ENCODE measurements around the gene PFDN6. TPM values are rescaled to one million over a fixed set of nuclear protein-coding genes. Genes with fewer than 3 reads are reported as not detected.

The PFDN6 gene
- total and polyA plus RNA-seq, 9 of the 15 experiments (the other 6 are each of a cell fraction or from before 2014, with no cell fraction given): 6.8 to 475 (median 216) TPM

GRCh38 chr6:33299237-33299944, 10.0 kb downstream of the PFDN6 start (continued):
- TF ChIP-seq SMAD3 (CRISPR knock-in tag; conservative IDR thresholded peaks at IDR 0.05): no peak
- TF ChIP-seq CHD1 (IDR thresholded peaks at IDR 0.05; ENCODE audit: low read length): peak; percentile 98
- peak; percentile 12; the same call in 1 of the 2 replicates for TF ChIP-seq ZBTB7A (IDR thresholded peaks at IDR 0.05; ENCODE audit: borderline replicate concordance, control insufficient read depth, low read depth, low read length)
- peak; percentile 87; the same call in 1 of the 2 replicates for TF ChIP-seq HDAC2 (IDR thresholded peaks at IDR 0.05)
- no peak for TF ChIP-seq RFX7 (CRISPR knock-in tag; IDR thresholded peaks at IDR 0.05)
- no peak for TF ChIP-seq NFIX (CRISPR knock-in tag; IDR thresholded peaks at IDR 0.05; ENCODE audit: low read depth)
- peak; percentile 46 for TF ChIP-seq EP300 (IDR thresholded peaks at IDR 0.05; ENCODE audit: low read length)
- TF ChIP-seq NR2F6 (CRISPR knock-in tag; IDR thresholded peaks at IDR 0.05): peak; percentile 15; the same call in 1 of the 2 replicates
- TF ChIP-seq ZNF511 (CRISPR knock-in tag; IDR thresholded peaks at IDR 0.05): 0 out of 2 replicates have a peak, but pooled peaks have one; percentile 78
- peak; percentile 53; the same call in 1 of the 2 replicates for TF ChIP-seq PHTF2 (CRISPR knock-in tag; IDR thresholded peaks at IDR 0.05)
- no peak for TF ChIP-seq WHSC1 (IDR thresholded peaks at IDR 0.05; ENCODE audit: low read length)
- no peak for TF ChIP-seq ZNF444 (CRISPR knock-in tag; IDR thresholded peaks at IDR 0.05)
- TF ChIP-seq BMI1 (IDR thresholded peaks at IDR 0.05; ENCODE audit: low read length): no peak
- no peak; the same call in 1 of the 2 replicates for TF ChIP-seq CCAR2 (IDR thresholded peaks at IDR 0.05; ENCODE audit: low read depth, low read length)
- no peak for TF ChIP-seq NFE2 (IDR thresholded peaks at IDR 0.05; ENCODE audit: low read depth)
- TF ChIP-seq CREBBP (IDR thresholded peaks at IDR 0.05; ENCODE audit: low read depth, low read length): no peak
- TF ChIP-seq SOX6 (IDR thresholded peaks at IDR 0.05): peak; percentile 69
- no peak for TF ChIP-seq ESRRB (CRISPR knock-in tag; IDR thresholded peaks at IDR 0.05; ENCODE audit: borderline replicate concordance)
- peak; percentile 61; the same call in 1 of the 2 replicates for TF ChIP-seq TFAP4 (CRISPR knock-in tag; IDR thresholded peaks at IDR 0.05; ENCODE audit: borderline replicate concordance)
- TF ChIP-seq SMARCA5 (IDR thresholded peaks at IDR 0.05): peak; percentile 44
- peak; percentile 61; the same call in 1 of the 2 replicates for TF ChIP-seq ATF6 (CRISPR knock-in tag; IDR thresholded peaks at IDR 0.05)
- no peak for TF ChIP-seq EHMT2 (IDR thresholded peaks at IDR 0.05)
- TF ChIP-seq RBM34 (IDR thresholded peaks at IDR 0.05; ENCODE audit: borderline replicate concordance, insufficient read depth, low read length): no peak
- TF ChIP-seq NFXL1 (CRISPR knock-in tag; IDR thresholded peaks at IDR 0.05): no peak
- TF ChIP-seq ZSCAN29 (IDR thresholded peaks at IDR 0.05): peak; percentile 65
- peak; percentile 97 for TF ChIP-seq RBFOX2 (IDR thresholded peaks at IDR 0.05; ENCODE audit: low read depth, low read length)
- 0 out of 2 replicates have a peak, but pooled peaks have one; percentile 41 for TF ChIP-seq PTBP1 (IDR thresholded peaks at IDR 0.05; ENCODE audit: low read depth, low read length)
- peak; percentile 84; the same call in 1 of the 2 replicates for TF ChIP-seq NR2C2 (CRISPR knock-in tag; IDR thresholded peaks at IDR 0.05)
- TF ChIP-seq NR2C2 (tag; IDR thresholded peaks at IDR 0.05): peak; percentile 82

All from K562 (cell line).